ENCODE measurements around the gene SEMA6D.
"Not testable (repeated sequence)": the region's sequence is repeated elsewhere in the genome, so short reads cannot be mapped to it uniquely, and the experiment has no call there.

The SEMA6D gene

GRCh38 chr15:47718497-47719437 lies 1.5 kb downstream of the SEMA6D start:
- DNase-seq: no peak

GRCh38 chr15:47719730-47720129 lies 2.4 kb downstream of the SEMA6D start:
- DNase-seq: no peak

DNA sequence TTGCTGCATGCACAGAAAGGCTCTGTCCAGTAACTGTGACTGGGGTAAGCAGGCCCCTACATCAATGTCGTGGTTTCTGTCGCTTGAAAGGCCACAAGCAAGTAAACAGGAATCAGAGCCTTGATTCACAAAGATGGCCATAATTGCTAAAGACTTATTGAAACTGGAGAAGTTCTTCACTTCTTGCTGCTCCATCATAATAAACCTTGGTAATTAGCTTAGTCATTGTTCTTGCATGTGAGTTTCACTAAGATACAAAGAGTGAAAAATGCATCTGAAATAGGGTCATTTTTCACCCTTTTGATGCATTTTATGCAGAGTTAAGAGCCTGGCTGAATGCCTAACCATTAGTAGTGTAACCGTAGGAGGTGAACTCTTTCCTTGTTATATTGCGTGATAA lies 3.2 kb downstream of the SEMA6D start:
- no peak for DNase-seq

GRCh38 chr15:47721676-47722075 lies 4.4 kb downstream of the SEMA6D start:
- no peak for DNase-seq

- DNase-seq: no peak
These were observed 7.0 kb downstream of the SEMA6D start for GRCh38 chr15:47724346-47724745.

GRCh38 chr15:47725051-47725450 lies 7.7 kb downstream of the SEMA6D start:
- DNase-seq: no peak

DNA sequence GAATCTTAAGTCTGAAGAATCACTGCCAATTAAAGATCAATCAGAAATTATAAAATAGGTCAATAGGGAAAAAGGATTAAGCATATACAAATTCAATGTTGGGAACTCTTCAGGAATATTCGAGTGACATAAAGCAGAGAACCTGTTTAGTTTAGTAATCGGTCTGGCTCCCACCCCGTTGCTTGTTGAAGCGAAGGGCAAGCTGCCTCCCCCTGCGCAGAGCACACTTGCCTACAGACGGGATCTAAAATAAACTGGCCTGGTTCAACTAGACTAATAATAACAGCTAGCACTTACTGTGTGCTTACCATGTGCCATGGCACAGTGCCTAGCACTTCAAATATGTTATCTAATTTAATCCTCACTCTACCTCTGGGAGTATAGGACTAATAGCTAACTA lies 8.6 kb downstream of the SEMA6D start:
- no peak for DNase-seq

GRCh38 chr15:47726399-47726823 lies 9.1 kb downstream of the SEMA6D start:
- DNase-seq: no peak

DNA sequence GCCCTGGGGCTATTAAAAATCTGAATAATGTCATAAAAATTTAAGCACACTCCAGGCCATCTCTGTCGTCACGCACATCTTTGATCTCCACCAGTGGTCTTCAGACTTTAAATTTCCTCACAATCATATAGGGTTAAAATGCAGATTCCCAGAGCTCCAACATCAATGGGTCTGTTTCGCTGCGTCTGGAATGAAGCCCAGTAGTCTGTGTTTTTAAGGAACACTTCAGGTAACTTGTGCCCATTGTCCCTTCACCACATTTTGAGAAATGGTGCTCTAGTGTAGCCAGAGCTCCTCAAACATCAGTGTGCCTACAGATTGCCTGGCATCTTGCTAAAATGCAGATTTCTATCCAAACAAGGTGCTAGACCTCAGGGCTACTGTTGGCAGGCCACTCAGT lies 9.8 kb downstream of the SEMA6D start:
- no peak for DNase-seq

- no peak for DNase-seq
These were observed 10.4 kb downstream of the SEMA6D start for GRCh38 chr15:47727676-47728075.

DNA sequence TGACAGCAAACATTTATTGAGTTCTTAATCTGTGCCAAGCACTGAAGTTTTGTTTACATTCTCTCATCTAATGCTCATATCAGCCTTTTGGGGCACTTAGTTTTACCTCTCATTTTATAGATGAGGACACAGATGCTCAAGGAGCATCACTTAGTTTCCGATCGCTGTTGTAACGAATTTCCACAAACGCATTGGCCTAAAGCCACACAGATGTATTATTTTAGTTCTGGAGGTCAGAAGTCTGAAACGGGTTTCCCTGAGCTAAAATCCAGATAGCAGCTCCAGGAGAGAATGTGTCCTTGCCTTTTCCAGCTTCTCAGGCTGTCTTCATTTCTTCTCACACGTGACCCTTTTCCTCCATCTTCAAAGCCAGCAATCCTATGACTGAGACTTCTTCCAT lies 11.1 kb downstream of the SEMA6D start:
- no peak for DNase-seq

- no peak for DNase-seq
These were observed 11.6 kb downstream of the SEMA6D start for GRCh38 chr15:47728886-47729285.

GRCh38 chr15:47731230-47731629 lies 13.9 kb downstream of the SEMA6D start:
- no peak for DNase-seq

- DNase-seq: no peak
These were observed 14.9 kb downstream of the SEMA6D start for GRCh38 chr15:47732248-47732647.

GRCh38 chr15:47733085-47733484 lies 15.8 kb downstream of the SEMA6D start:
- no peak for DNase-seq

DNA sequence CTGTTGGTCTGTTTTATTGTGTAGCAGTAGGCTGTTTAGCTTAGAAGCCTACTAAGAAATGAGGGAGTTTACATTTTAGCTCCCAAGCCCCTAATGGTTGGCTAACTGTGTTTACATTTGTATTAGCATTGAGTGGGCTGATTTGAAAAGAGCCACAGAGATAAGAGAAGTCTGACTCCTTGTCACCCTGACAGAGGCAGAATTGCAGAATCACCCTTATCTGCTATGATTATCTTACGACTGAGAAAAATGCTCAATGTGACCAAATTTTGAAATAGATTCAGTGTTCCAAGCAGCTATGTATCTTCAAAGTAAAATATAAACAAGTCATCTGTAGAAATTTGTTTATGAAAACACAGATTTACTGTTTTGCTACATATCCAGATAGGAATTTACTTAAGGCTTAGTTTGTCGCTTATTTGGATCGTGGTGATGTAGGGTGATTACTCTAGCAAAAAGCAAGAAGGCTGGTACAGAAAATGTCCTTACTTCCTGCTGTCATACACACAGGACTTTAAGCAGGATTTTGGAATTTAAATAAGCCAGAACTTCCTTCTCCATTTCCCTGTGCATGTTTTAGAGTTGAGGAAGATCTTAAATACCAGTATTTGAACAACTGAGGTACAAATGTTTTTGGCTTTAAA lies 19.0 kb downstream of the SEMA6D start:
- no peak for DNase-seq

- DNase-seq: no peak
These were observed 20.2 kb downstream of the SEMA6D start for GRCh38 chr15:47737477-47737876.

GRCh38 chr15:47738144-47738825 lies 21.0 kb downstream of the SEMA6D start:
- not testable (repeated sequence) for DNase-seq

DNA sequence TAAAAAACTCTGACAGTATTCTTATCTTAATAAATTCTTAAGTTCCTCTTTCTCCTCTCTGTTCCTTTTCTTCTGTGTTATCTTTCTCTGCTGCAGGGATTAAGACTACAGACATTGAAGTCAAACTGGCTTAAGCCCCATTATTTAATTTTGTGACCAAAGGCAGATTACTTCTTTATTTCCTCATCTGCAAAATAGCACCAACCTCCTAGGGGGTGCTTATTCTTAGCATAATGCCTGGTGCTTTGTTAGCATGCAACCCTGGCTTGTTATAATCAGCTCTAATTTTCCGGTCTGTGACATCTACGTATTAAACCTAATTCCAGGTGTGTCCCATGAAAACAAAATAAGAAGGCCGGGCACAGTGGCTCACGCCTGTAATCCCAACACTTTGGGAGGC lies 23.8 kb downstream of the SEMA6D start:
- DNase-seq: no peak

DNA sequence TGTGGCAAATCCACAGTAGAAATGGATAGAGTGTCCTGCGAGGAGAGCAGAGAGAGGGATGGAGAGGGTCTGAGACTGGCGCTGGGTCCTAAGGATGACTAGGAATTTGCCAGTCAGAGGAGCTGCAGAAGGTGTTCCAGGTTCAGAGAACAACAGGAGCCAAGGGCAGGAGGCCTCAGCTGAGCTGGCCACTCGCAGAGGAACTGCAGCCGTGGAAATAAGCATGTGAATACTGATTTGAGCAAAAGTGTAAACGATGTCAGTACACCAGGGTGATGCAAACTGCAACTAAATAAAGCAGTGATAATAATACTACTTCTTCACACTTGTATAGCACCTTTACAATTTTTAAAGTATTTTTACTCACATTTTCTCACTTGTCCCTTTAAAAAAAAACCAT lies 24.6 kb downstream of the SEMA6D start:
- no peak for DNase-seq

DNA sequence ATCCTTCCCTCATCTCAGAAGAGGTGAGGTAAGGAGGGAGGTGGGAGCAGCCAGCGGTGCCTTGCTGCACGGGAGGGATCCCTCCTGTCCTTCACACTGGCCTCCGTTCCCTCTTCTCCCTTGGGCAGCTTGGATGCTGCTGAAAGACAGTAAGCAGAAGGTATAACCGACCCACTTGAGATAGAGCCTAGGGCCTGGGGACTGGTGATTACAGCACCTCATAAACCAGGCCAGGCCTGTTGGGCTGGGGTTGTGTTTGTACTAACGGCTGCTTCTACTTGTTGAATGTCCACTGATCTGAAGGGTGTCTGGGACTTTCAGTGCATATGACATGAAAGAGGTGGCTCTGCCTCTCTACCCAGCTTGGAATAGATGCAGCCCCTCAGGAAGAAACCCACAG lies 25.0 kb downstream of the SEMA6D start:
- DNase-seq: no peak

- DNase-seq: no peak
These were observed 25.4 kb downstream of the SEMA6D start for GRCh38 chr15:47742742-47743141.

GRCh38 chr15:47743385-47743784 lies 26.1 kb downstream of the SEMA6D start:
- DNase-seq: no peak

DNA sequence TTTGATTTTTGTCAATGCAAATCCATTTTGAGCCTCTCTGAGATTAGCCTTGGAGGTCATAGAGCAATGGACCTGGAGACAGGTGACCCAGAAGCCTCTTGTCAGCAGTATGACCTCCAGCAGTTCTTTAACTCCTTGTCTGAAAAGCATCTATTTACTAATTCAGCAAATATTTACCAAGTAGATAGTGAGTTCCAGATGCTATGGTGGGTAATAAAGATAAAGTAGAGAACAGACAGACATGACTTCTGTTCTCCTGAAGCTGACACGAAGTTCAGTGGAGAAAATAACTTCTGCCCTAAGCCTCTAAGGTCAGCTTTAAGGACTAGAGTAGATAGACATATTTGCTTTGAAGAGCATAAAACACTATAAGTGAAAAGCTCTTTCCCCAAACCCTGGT lies 26.6 kb downstream of the SEMA6D start:
- no peak for DNase-seq
